Loucy (cell line): ENCODE data around the gene APBB2.

Source experiments
- CTCF ChIP-seq: fragments of 200-600 bp; sonication (generic); conservative IDR thresholded peaks from 2 replicates; pipeline ENCODE4 v1.5.1; 2014; ENCODE audit warnings: mild to moderate bottlenecking, antibody characterized with exemption, low read length
- EZH2phosphoT487 ChIP-seq: fragments of 200-600 bp; IDR thresholded peaks from 2 replicates; pipeline ENCODE4 v1.6.1; 2018; ENCODE audit warnings: antibody characterized with exemption, mild to moderate bottlenecking, moderate library complexity, borderline replicate concordance

- TF ChIP-seq CTCF, result no peak
- no peak for TF ChIP-seq EZH2phosphoT487
Measured at GRCh38 chr4:41012911-41013310, 201.4 kb downstream of the APBB2 start.
